ENCODE results near the gene BATF3.

The BATF3 gene

DNA sequence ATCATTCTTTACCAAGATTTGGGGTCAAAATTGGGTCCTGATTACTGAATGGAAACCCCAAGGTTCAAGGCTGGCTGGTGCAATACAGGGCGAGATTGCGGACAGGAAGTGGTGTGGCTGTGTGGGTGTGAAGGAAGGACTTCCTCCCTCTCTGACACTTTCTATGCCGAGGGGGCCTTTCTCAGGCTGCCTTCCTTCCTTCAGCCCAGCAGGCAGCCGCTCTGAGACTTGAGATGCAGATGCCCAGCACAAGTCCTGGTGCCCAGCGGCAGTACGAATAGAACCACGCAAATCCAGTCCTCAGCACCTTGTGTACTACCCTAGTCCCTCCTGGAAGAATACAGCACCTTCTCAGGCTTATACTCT, 16.3 kb downstream of the BATF3 start:
- no peak for DNase-seq

DNA sequence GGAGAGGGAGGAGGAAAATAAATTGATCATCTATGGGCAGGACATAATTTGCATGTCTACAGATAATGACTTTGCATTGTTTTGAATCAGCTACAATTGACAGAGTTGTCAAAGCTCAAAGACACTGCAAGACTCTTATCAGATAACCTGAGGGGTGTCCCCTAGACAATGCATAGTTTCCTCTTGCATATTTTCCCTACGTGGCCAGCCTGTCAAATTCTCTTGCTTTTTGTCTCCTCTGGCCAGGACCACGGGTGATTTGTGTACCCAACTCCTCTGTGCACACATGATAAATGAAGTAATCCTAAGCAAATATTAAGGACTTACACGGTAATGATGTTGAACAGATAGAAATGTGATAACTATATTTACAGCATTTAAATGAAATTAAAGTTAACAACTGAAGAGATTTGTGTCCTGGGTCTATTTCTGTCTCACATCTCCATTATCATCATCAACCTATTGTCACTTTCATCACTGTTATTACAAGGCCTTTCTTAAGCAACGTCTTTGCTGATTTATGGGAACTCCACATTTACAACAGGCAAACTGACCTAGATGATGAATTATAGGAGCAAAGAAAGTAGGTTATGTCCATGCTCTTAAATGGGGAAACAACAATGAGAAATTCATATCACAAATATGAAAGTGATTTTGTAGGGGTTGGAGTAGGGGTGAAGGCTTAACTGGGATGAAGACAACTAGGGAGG, 18.8 kb downstream of the BATF3 start:
- DNase-seq = peak; percentile 88

- DNase-seq = no peak
Observed at GRCh38 chr1:212678456-212679410, 20.9 kb downstream of the BATF3 start.

DNA sequence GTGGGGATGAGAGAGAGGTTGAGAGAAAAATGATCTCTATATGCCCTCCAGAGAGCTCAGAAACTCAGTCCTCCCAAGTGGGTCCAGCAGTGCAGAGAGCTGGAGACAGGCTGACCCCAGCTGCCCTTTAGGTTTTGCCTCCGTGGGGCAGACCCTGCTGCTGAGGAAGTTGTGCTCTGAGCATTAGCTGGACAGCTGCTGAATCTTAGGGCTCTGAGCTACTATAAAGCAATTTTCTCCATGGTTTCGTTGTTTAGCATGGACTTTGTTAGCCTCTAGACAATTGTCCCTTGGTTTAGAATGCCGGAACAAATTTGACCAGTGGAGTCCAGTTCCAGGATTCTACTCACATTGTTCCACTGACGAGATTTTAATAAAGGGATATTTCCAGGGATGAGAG, 22.1 kb downstream of the BATF3 start:
- no peak for DNase-seq

DNA sequence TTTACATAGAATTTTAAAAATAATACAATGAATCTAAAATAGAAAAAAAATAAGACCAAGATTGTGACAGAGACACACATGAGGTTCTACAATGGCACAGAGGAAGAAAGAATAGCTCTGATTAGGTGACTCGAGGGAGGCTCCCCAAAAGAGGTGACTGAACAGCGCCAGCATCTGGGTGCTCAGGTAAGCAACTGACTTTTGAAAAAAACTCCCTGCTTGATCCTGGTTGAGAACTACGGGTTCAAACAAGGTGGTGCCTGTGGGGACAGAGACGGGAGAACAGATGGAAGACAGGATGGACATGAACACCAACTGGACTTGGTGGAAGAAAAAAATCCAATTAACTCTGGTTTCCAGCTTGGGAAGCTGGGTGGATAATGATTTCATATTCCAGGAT, 22.5 kb downstream of the BATF3 start:
- DNase-seq = no peak

DNA sequence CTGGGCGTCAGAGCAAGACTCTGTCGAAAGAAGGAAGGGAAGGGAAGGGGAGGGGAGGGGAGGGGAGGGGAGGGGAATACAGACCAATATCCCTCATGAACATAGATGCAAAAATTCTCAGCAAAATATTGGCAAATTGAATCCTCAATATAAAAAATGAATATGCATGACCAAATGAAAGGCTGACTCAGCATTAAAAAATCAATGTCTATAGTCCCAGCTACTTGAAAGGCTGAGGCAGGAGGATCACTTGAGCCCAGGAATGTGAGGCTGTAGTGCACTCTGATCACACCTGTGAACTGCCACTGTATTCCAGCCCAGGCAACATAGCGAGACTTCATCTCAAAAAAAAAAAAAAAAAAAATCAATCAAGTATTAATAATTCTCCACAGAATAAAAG, 24.0 kb downstream of the BATF3 start:
- DNase-seq = no peak

DNA sequence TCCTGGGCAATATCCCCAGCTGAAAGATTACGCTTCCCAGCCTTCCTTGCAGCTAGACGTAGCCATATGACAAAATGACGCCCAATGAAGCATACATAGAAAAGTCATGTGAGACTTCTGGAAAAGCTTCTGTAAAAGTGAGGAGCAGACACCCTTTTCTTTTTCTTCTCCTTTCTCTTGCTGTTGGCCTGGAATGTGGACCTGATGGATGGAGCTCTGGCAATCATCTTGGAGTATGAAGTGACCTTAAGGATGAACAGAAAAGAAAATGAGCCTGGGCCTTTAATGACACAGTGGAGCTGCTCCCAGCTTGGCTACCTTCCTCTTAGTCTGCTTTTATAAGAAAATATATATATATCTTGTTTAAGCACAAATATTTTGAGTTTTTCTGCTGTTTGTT, 24.8 kb downstream of the BATF3 start:
- no peak for DNase-seq

DNA sequence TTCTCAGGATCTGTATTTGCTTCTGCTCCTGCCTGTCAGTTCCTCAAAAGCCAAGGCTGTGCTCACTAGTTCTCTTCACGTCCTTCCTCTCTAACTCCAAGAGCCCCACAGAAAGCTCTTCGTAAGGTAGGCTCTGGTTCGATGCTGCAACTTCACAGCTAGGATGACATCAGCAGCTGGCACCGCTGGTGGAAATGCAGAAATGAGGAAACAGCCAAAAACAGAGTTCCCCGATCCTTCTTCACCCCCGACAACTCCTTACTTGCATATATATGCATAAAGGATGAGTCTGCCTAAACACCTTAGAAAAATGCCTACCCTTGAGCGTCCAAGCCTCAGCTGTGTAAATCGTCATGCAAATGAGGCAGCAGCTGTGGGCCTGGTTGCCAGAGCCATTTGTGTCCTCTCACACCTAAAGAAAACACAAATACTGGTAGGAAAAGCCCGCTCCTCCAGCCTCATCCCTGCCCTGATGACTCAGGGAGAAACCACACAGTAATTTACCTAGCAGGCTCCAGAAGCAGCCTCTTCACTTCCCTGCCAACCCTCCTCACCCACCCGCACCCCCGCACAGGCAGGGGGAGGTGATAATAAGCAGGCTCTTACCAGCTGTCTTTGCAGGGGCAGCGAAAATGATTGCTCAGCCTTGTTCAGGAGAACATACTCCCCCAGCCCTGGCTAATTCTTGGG, 28.2 kb downstream of the BATF3 start:
- DNase-seq = peak; percentile 46

- DNase-seq = no peak
Observed at GRCh38 chr1:212670882-212671281, 28.8 kb downstream of the BATF3 start.

- no peak for DNase-seq
Observed at GRCh38 chr1:212670301-212670700, 29.3 kb downstream of the BATF3 start.

DNA sequence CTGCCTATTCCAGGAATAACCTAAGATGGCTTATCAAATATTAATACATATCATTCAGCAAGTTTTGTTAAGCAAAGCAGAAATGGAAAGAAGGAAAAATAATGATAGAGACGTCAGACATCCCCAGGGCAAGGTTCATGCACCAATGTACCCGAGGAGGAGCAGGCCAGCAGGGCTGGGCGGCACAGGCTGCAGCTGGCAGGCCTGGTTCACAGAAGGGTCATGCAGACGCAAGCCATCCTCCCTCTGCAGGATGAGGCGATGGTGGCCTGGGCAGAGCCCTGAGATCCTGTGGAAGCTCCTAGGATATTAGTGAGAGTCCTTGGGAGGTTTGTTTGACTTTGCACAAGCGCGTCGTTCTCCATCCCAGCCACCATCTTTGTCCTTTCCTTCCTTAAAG, 30.0 kb downstream of the BATF3 start:
- DNase-seq = no peak

DNA sequence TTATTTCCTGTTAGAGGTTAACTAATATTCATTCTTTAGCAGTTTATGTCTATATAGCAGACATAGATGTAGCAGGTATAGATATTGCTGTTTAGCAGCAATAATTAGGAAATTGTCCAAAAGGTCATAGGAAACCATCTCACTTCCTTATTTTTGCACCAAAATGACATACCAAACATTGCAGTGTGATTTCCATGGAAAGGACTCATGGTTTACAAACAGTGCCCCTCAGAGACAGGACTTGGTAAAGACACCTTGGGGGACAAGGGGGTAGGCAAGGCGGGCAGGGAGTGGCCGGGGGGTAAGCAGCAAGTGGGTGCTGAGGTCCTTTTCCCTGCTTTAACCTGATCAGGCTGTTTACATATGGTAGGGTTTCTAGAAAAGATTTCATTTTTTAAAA, 30.5 kb downstream of the BATF3 start:
- DNase-seq = peak; percentile 18

GRCh38 chr1:212668477-212668876, 31.2 kb downstream of the BATF3 start:
- no peak for DNase-seq

GRCh38 chr1:212667223-212668139, 32.2 kb downstream of the BATF3 start:
- peak; percentile 23 for DNase-seq

- DNase-seq = no peak
Observed at GRCh38 chr1:212666116-212666775, 33.4 kb downstream of the BATF3 start.

DNA sequence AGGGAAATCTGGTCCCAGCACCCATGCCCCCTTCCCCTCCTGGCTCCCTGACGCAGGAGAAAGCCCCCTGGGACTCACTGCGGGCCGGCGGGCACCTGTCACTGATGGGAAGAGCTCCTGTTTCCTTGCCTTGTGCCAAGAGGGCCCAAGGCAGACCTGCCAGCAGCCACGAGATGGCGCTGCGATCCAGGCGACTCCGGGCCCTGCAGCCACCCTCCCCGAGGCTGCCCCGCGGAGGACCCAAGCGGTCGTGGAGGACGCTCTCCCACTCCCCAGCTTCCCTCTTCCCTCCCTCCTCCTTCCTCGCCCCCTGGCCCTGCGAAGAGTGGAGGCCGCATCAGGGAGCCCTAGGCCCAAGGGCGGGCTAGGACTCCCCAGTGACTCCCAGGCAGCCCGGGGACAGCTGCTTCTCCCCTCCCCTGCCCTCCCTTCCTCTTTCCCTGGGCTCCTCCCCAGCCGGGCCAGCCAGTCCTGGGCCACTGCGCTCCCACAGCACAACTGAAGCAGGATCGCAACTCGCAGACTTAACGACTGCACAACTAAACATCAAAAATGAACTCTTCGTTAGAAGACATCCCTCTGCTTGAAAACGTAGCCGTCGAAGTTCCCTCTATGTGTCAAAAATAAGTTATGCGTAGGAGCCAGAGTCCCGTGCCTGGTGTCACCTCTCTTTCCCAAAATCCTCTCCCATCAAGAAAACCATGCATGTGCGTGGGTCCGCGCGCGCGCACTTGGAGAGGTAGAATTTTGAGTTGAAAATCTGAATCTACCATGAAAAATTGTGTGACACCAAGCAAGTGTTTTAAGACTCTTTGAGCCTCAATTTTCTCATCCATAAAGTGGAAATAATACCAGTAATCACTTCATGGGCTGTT, 34.2 kb downstream of the BATF3 start:
- DNase-seq = no peak

- DNase-seq = no peak
Observed at GRCh38 chr1:212664409-212665199, 35.0 kb downstream of the BATF3 start.

GRCh38 chr1:212658250-212658649, 41.4 kb downstream of the BATF3 start:
- peak; percentile 6 for DNase-seq

- DNase-seq = no peak
Observed at GRCh38 chr1:212656730-212657129, 42.9 kb downstream of the BATF3 start.
